HepG2 (cell line): ENCODE measurements around the gene VARS2. TPM values are rescaled to one million over a fixed set of nuclear protein-coding genes. Genes with fewer than 3 reads are reported as not detected.

Experiments used
- BRD4 ChIP-seq: sonication (generic); formaldehyde crosslinking; IDR thresholded peaks from 2 replicates; pipeline ENCODE4 v1.4.0; 2020; ENCODE audit warnings: missing genetic modification reagents
- HNRNPUL1 ChIP-seq: fragments of 200-400 bp; formaldehyde crosslinking; IDR thresholded peaks from 2 replicates; pipeline ENCODE4 v1.6.1; 2017; ENCODE audit warnings: low read depth, mild to moderate bottlenecking, low read length, moderate library complexity
- HOXA9 ChIP-seq: sonication (generic); formaldehyde crosslinking; IDR thresholded peaks from 2 replicates; pipeline ENCODE4 v1.8.1; 2022; ENCODE audit warnings: missing genetic modification reagents, mild to moderate bottlenecking, moderate library complexity, borderline replicate concordance
- NR3C1 ChIP-seq: sonication (generic); formaldehyde crosslinking; IDR thresholded peaks from 2 replicates; pipeline ENCODE4 v1.4.0; 2020; ENCODE audit warnings: missing genetic modification reagents
- PRPF4 ChIP-seq: fragments of 200-400 bp; formaldehyde crosslinking; IDR thresholded peaks from 2 replicates; pipeline ENCODE4 v1.6.1; 2016; ENCODE audit warnings: low read length, low read depth; ENCODE audit not compliant: poor library complexity, severe bottlenecking
- SPEN ChIP-seq: sonication (generic); formaldehyde crosslinking; IDR thresholded peaks from 2 replicates; pipeline ENCODE4 v1.5.1; 2020; ENCODE audit warnings: low read depth, mild to moderate bottlenecking, missing genetic modification reagents
- ZNF549 ChIP-seq: sonication (generic); formaldehyde crosslinking; IDR thresholded peaks from 2 replicates; pipeline ENCODE4 v1.5.0; 2020; ENCODE audit warnings: missing genetic modification reagents
- ZNF574 ChIP-seq: sonication (generic); formaldehyde crosslinking; IDR thresholded peaks from 2 replicates; pipeline ENCODE4 v1.4.0; 2020; ENCODE audit warnings: missing genetic modification reagents
- ZNF703 ChIP-seq: sonication (generic); formaldehyde crosslinking; IDR thresholded peaks from 2 replicates; pipeline ENCODE4 v1.5.1; 2020; ENCODE audit warnings: missing genetic modification reagents, mild to moderate bottlenecking, moderate library complexity, borderline replicate concordance
- polyA plus RNA-seq, 8 experiments: library from polyadenylated mRNA; depleted of rRNA in 3 of 8; stranded (reverse) in 7 of 8; unstranded in 1 of 8; fragments of >200 nt; fragmentation: Illumina TruSeq in 4 of 8; extraction: Trizol in 4 of 8; gene quantifications; 2 replicates each; pipeline versions ENCODE4 v1.2.1 to v1.2.3, GENCODE V29; 2011 to 2016; ENCODE audit warnings: low read depth in 4 of 8, missing spikeins in 1 of 8, mixed read lengths in 1 of 8; ENCODE audit not compliant: insufficient read depth in 1 of 8
- total RNA-seq, 5 experiments: library from RNA; depleted of rRNA; stranded (reverse); fragments of >200 nt; fragmentation: Illumina TruSeq; extraction: Trizol; gene quantifications; 2 replicates each; pipeline ENCODE4 v1.2.3, GENCODE V29; 2016; ENCODE audit warnings: low read depth in 1 of 5
- TF ChIP-seq, protein P1 (sequence below): sonication (generic); formaldehyde crosslinking; IDR thresholded peaks from 2 replicates; pipeline ENCODE4 v1.4.0; 2020; ENCODE audit warnings: missing genetic modification reagents
- TF ChIP-seq, protein P2 (sequence below): sonication (generic); formaldehyde crosslinking; IDR thresholded peaks from 2 replicates; pipeline ENCODE4 v1.4.0; 2020; ENCODE audit warnings: mild to moderate bottlenecking, missing genetic modification reagents
- TF ChIP-seq, protein P3 (sequence below): sonication (generic); formaldehyde crosslinking; IDR thresholded peaks from 2 replicates; pipeline ENCODE4 v1.4.0; 2020; ENCODE audit warnings: missing genetic modification reagents, borderline replicate concordance

VARS2 gene
- total and polyA plus RNA-seq, 2 of the 13 experiments (the other 11 are each of a cell fraction or from before 2014, with no cell fraction given), result 61.8 to 71.8 TPM

GRCh38 chr6:30914076-30914853, at the start of gene VARS2 (continued):
- TF ChIP-seq ZNF574 (CRISPR knock-in tag) (peak; percentile 98), NR3C1 (CRISPR knock-in tag) (no peak), HOXA9 (CRISPR knock-in tag) (peak; percentile 93; the same call in 1 of the 2 replicates), PRPF4 (no peak), HNRNPUL1 (no peak; the same call in none of the 2 replicates), BRD4 (peak; percentile 97), ZNF549 (CRISPR knock-in tag) (peak; percentile 56; the same call in 1 of the 2 replicates), SPEN (peak; percentile 100), ZNF703 (CRISPR knock-in tag) (no peak; the same call in 1 of the 2 replicates)
- TF ChIP-seq, protein P1, sequence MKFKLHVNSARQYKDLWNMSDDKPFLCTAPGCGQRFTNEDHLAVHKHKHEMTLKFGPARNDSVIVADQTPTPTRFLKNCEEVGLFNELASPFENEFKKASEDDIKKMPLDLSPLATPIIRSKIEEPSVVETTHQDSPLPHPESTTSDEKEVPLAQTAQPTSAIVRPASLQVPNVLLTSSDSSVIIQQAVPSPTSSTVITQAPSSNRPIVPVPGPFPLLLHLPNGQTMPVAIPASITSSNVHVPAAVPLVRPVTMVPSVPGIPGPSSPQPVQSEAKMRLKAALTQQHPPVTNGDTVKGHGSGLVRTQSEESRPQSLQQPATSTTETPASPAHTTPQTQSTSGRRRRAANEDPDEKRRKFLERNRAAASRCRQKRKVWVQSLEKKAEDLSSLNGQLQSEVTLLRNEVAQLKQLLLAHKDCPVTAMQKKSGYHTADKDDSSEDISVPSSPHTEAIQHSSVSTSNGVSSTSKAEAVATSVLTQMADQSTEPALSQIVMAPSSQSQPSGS, result peak; percentile 85
- TF ChIP-seq, protein P2, sequence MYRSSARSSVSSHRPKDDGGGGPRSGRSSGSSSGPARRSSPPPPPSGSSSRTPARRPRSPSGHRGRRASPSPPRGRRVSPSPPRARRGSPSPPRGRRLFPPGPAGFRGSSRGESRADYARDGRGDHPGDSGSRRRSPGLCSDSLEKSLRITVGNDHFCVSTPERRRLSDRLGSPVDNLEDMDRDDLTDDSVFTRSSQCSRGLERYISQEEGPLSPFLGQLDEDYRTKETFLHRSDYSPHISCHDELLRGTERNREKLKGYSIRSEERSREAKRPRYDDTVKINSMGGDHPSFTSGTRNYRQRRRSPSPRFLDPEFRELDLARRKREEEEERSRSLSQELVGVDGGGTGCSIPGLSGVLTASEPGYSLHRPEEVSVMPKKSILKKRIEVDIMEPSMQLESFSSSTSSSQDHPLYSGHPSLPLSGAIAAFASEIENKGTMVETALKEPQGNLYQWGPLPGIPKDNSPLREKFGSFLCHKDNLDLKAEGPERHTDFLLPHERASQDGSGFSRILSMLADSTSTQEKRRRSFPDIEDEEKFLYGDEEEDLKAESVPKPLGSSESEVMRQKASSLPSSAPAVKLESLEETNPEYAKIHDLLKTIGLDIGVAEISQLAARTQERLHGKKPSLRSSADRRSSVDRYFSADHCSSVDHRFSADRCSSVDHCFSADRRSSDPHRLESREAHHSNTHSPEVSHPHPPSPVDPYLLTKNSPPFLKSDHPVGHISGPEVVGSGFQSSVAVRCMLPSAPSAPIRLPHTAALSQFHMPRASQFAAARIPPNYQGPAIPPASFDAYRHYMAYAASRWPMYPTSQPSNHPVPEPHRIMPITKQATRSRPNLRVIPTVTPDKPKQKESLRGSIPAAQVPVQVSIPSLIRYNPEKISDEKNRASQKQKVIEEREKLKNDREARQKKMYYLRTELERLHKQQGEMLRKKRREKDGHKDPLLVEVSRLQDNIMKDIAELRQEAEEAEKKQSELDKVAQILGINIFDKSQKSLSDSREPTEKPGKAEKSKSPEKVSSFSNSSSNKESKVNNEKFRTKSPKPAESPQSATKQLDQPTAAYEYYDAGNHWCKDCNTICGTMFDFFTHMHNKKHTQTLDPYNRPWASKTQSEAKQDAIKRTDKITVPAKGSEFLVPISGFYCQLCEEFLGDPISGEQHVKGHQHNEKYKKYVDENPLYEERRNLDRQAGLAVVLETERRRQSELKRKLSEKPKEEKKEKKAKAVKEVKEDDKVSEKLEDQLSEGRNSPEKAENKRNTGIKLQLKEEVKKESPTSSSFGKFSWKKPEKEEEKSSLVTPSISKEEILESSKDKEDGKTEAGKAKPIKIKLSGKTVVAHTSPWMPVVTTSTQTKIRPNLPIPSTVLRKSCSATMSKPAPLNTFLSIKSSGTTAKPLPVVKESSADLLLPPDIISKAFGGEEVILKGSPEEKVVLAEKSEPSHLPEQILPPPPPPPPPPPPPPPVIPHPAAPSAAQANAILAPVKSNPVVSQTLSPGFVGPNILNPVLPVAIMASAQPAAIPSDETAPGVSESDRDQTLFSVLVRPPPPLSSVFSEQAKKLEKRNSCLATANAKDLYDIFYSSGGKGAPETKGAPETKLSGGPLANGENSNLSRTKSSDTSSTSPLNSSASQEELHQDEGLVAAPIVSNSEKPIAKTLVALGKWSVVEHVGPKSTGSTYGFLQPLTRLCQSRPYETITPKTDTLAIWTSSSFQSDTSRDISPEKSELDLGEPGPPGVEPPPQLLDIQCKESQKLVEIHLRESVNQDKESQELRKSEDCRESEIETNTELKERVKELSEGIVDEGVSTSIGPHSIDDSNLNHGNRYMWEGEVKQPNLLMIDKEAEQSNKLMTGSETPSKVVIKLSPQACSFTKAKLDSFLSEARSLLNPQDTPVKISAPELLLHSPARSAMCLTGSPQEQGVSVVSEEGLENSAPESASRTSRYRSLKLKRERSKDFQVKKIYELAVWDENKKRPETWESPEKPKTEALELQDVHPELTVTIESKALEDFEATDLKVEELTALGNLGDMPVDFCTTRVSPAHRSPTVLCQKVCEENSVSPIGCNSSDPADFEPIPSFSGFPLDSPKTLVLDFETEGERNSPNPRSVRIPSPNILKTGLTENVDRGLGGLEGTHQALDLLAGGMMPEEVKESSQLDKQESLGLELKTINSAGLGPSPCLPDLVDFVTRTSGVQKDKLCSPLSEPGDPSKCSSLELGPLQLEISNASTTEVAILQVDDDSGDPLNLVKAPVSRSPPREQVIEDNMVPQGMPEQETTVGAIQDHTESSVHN (CRISPR knock-in tag), result no peak
- TF ChIP-seq, protein P3, sequence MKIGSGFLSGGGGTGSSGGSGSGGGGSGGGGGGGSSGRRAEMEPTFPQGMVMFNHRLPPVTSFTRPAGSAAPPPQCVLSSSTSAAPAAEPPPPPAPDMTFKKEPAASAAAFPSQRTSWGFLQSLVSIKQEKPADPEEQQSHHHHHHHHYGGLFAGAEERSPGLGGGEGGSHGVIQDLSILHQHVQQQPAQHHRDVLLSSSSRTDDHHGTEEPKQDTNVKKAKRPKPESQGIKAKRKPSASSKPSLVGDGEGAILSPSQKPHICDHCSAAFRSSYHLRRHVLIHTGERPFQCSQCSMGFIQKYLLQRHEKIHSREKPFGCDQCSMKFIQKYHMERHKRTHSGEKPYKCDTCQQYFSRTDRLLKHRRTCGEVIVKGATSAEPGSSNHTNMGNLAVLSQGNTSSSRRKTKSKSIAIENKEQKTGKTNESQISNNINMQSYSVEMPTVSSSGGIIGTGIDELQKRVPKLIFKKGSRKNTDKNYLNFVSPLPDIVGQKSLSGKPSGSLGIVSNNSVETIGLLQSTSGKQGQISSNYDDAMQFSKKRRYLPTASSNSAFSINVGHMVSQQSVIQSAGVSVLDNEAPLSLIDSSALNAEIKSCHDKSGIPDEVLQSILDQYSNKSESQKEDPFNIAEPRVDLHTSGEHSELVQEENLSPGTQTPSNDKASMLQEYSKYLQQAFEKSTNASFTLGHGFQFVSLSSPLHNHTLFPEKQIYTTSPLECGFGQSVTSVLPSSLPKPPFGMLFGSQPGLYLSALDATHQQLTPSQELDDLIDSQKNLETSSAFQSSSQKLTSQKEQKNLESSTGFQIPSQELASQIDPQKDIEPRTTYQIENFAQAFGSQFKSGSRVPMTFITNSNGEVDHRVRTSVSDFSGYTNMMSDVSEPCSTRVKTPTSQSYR (CRISPR knock-in tag), result peak; percentile 74; the same call in 1 of the 2 replicates
